GM19467 (cell line): ENCODE measurements around the gene SUPT5H.

Experiments
- ATAC-seq: cut with Tn5 transposase; IDR thresholded peaks from one replicate; pipeline ENCODE4 v1.9.1; 2021; ENCODE audit warnings: mild to moderate bottlenecking, moderate library complexity; ENCODE audit not compliant: unreplicated experiment

SUPT5H gene

DNA sequence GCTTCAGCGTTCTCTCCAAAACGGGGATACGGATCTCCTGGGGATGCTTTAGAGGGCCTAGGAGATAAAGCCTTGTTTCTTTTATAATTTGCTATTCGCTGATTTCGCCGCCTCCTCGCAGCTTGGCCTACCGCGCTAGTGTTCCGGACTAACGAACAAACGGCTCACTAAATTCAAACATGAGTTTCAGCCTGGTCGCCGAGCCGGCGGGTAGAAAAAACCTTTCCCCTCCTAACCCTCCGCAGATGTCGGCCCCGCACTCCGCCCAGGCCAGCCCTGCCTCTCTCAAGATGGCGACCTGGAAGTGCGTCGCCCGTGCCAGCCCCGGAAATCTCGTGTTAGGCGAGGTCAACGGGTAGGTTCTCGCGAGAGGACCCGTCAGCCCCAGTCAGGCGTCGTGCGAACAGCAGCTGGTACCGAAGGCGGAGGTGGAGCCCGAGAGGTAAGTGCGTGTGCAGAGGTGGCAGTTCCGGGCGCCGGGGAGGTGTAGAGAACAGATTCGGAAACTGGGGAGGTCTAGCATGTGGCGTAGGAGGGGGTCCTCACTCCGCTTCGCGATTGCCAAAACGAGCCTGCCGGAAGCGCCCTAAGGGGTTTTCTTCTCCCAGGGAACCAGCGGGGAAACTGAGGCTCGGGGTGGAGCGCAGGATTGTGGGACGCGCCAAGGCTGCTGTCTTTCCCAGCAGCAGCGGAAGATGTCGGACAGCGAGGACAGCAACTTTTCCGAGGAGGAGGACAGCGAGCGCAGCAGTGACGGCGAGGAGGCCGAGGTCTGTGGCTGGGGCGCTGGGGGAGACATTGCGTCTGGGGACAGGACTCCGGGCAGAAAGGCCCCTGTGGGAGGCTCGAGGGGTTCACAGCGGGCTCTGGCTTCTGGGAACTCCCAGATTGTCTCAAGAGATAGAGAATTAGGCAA lies at the start of gene SUPT5H:
Gene SUPT5H, plus strand, starts transcription at position 387 of the 916 bp plus-strand sequence. Its CDS starts 309 bp downstream, at position 696.
- peak; percentile 80 for ATAC-seq

DNA sequence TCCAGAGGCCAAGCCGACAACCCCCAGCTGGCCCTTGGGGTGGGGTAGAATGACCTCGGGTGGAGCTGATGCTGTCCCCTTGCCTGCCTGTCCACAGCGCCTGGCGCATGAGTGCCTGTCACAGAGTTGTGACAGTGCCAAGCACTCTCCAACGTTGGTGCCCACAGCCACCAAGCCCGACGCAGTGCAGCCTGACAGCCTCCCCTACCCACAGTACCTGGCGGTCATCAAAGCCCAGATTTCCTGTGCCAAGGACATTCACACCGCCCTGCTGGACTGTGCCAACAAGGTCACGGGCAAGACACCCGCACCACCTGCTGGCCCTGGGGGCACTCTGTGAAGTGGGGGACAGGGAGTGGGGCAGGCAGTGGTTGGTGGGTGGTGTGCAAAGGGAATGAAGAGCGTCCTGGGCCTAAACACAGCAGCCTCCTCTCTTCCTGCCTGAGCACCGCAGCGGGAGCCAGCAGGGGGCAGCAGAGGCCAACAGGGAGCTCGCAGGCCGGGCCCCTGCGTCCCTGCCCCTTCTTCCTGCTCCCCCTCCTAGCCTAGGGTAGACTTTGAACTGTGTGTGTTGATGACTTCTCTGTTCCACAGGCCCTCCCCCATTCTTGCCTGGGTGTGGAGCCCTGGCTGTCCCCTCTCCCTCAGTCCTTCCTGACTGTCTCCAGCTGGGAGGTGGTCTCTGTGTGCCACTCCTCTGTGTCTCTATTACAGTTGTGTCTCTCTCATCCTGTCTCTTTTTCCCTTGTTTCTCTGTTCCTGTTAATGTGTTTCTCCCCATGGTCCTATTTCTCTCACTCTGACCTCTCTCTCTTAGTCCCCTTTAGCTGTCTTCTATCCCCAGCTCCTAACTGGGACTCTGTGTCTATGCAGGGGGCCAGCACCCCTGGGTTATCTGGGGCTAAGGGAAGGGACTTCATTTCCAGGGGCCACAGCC lies 47.8 kb upstream of the SUPT5H start:
- no peak for ATAC-seq

DNA sequence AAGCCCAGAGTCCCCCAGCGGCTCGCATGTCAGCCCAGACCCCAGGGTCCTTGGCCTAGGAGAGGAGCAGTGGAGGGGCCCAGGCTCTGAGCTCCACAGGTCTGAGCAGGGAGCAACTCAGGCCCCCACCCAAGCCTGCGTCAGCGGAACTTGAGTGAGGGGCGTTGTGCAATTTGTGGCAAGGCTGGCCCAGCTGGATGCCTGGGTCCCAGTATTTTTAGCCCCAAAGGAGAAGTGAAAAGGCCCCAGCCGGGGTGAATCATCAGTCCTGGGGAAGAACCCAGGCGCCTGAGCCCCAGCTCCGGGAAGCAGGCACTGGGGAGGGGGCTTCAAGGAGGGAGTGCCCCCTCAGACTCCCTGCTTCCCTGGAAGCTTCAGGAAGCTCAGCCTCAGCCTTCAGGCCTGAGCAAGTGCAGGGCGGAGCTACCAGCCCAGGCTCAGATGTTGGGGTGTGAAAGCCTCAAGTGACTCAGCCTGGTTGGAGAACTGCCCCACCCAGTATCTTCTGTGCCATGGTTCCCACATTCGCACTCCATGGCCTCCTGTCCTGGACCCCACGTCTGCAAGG lies 47.0 kb upstream of the SUPT5H start:
- ATAC-seq = no peak

DNA sequence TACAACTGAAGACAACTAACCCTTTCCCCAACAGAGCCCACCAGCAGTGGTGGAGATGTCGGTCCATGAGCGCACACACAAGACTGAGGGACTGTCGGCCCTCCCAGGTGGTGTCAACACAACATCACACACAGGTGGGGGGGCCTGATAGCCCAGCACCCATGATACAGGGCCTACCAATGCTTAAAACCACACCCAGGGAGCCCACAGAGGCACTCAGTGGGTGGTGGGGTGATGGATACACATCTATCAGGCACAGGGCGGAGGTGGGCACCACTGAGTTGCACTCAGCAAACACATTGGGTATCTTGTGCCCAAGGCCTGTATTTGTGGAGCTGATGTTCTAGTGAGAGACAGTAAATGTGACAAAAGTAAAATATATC lies 45.7 kb upstream of the SUPT5H start:
- ATAC-seq = no peak

DNA sequence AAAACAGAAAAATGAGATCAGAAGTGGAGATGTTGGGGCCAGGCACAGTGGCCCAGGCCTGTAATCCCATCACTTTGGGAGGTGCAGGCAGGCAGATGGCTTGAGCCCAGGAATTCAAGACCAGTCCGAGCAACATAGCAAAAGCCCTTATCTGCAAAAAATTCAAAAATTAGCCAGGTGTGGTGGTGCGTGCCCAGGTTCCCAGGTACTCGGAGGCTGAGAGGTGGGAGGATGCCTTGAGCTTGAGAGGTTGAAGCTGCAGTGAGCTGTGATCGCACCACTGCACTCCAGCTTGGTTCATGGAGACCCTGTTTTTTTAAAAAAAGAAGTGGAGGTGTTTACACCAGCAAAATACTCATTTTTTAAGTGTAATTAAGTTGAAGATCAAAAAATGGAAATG lies 45.3 kb upstream of the SUPT5H start:
- ATAC-seq = no peak

DNA sequence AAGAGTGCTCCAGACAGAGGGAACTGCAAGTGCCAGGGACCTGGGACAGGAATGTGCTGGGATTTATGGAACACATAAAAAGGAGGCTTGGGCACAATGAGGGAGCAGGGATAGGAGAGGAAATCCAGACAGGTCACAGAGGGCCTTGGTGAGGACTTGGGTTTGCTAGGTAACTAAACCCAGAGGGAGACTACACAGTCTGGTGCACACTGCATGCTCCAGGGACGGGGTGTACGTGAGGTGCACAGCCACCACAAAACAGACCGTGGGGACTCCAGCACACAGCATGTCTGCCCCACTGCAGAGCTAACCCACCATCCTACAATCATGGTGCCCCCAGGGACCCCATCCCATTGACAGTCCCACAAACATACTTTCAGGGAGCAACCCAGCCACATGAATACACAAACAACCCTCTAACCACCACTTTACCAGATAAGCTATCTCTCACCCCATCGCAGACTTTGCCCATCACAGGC lies 44.3 kb upstream of the SUPT5H start:
- ATAC-seq = no peak

DNA sequence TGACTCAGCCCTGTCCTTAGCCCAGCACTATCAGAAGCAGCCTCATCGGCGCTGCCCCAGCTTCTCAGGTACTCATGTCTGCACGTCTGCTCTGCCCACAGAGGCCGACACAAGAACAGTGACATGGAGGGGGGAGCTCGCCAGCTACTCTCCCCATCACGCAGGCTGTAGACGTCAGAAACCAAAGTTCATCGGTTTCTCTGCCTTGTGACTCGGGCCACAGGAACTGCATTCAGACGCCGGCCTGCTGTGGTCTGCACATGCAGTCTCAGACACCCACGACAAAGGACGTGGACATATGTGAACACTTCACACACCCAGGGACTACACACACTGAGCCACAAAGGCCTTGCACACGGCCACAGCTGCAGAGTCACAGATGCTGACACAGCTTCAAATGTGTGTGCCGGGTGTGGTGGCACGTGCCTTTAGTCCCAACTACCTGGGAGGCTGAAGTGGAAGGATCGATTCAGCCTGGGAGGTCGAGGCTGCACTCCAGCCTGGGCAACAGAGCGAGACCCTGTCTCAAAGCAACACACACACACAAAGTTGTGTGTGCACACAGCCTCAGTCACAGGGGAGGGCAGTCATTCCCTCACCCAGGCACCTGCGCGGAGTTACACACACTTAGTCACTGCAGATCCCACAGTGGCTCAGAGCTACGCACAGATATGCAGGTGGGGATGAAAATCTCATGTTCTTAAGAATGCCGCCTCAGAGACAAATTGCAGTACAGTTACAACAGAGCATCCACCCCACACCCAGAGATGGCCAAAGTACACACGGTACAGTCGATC lies 43.6 kb upstream of the SUPT5H start:
- no peak for ATAC-seq

DNA sequence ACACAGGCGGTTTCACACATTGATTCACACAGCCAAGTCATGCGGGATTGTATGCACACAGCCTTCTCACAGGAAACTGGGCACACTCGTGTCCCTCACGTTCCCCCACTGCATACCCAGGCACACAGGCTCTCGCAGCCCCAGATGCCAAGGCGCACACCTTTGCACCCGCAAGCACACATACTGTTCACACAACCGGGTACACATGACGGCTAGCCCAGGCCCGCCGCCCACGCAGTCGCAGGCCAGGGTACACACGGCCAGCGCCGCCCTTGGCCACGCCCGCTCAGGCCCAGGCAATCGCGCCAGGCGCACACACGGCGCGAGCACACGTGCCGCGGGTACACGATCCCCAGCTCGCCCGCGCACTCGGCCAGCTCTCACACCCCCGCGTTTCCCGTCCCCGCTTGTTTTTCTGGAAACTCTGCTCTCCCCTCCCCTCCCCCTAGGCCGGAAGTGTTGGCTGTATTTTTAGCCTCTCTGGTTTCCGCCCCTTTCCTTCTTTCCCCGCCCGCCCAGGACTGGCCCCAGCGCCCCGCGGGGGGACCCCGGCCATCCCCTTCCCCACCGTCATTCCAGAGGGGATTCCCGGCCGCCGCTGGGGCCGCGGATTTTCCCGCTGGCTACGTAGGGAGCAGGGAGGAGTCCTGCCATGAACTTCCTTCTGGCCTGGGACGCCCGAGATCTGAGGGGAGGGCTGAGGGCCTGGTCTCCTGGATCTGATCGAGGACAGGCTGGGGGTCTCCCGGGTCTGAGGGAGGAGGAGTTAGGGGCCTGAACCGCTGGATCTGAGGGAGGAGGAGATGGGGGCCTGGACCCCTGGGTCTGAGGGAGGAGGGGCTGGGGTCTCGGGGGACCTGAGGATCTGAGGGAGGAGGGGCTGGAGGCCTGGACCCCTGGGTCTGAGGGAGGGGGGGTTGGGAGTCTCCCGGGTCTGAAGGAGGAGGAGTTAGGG lies 42.8 kb upstream of the SUPT5H start:
- ATAC-seq = peak; percentile 24

DNA sequence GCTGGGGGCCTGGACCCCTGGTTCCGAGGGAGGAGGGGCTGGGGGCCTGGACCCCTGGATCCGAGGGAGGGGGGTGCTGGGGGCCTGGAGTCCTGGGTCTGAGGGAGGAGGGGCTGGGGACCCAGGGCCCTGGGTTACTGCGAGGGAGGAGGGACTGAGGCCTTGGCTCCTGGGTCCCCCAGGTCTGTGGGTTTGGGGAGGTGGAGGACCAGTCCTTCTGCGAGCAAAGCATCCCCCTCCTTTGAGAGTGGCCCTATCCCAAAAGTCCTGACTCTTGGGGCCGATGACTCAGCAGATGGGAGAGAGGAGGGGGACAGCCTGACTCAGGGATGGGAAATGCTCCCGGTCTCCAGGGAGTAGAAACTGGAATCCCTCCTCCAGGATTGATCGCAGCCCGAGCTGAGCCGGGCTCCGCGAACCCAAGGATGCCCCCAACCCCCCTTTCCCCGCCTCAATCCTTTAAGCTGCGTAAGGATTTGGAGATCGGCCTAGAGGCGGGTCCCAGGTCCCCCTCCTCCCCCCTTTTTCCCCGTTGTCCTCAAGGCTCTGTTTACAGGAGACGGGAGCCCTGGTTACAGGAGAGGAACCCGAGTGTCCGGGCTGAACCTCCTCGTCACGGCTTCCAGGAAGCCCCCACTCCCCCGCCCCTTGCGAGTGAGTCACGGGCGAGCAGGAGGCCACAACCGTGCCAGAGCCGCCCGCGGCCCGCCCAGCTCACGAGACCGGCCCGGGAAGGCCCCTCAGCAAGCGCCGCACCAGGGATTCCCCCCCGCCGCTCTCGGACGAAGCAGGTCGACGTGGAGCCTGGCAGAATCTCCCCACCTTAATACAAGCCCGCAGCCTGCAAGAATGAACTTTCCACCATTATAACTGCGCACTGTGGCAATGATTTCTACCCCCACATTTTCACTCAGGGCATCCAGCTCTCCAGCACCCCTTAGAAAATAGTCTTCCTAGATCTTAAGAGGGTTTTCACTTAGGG lies 41.8 kb upstream of the SUPT5H start:
- ATAC-seq = peak; percentile 25

DNA sequence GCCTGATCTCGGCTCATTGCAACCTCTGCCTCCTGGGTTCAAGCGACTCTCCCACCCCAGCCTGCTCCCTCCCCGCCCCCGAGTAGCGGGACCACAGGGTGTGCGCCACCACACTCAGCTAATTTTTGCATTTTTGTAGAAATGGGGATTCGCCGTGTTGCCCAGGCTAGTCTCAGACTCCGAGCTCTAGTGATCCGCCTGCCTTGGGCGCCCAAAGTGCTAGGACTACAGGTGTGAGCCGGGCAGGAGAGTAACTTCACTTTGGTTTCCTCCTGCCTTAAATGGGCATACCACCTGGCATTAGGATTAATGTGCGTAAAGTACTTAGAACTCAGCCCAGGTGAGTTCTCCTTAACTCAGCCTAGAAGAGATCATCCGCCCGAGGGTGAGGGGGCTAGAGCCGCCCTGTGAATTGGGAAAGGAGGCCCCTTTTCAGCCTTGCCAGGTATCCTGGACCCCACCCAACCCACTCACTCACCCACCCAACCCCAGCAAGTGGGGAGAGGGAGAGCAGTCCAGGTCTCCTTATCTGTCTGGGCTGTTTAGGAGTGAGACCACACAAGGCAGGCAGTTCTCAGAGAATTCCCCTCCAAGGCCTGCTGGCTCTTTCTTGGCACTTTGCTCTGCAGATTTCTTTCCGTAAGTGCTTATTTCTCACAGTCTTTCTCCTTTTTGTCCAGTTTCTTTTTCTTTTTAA lies 40.0 kb upstream of the SUPT5H start:
- ATAC-seq = no peak

DNA sequence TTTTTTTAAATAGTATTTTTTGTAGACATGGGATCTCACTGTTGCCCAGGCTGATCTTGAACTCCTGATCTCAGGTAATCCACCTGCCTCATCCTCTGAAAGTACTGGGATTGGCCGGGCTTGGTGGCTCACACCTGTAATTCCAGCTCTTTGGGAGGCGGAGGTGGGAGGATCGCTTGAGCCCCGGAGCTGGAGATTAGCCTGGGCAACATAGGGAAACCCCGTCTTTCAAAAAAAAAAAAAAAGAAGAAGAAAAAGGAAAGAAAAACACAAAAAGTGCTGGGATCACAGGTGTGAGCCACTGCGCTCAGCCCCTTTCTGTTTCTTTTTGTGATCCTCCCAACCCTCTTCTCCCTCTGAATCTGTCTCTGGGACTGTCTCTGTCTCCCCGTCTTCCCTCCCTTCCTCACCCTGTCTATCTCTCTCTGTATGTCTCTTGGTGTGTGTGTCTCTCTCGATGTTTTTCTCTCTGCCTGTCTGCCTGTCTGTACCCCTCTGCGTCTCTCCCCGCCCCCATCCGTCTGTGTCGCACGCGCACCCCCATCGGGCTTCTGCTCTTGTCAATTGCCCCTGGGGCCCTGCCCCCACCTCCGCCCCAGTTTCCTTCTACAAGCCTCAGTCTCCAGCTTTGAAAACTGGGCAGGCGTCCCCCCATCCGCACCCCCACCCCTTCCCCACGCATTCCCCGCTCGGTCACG lies 39.3 kb upstream of the SUPT5H start:
- ATAC-seq = no peak

DNA sequence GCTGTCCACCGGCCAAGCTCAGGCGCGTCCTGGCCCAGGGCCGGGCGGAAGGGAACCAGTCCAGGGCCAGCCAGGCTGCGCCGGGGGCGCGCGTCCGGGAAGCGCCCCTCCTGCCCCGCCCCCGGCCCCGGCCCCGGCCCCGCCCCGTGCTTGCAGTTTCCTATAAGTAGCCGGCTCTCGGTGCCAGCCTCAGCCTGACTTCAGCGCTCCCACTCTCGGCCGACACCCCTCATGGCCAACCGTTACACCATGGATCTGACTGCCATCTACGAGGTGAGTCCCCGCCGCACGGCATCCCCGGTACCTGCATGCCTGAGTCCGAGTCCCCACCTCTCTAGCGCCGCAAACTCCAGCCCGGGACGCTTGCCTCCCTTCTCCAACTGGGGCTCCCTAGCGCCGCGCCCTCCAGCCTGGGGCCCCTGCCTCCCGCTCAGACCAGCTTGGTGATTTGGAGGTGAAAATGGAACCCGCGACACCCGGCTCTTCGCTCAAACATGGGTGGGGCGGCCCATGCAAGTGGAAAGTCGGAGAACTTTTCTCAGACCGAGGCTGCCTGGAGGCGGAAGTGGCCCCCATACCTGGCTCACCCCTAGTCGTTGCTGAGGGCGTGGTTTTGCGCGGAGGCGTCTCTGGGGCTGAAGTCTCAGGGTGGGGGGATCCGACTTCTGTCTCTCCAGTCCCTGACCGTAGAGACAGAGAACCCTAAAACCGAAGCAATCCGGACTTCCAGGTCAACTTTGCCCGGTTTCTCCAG lies 38.5 kb upstream of the SUPT5H start, which contains the start of gene ZFP36:
Gene ZFP36, plus strand, starts transcription at position 192 of the 754 bp plus-strand sequence. Its CDS starts 58 bp downstream, at position 250.
- ATAC-seq = no peak

DNA sequence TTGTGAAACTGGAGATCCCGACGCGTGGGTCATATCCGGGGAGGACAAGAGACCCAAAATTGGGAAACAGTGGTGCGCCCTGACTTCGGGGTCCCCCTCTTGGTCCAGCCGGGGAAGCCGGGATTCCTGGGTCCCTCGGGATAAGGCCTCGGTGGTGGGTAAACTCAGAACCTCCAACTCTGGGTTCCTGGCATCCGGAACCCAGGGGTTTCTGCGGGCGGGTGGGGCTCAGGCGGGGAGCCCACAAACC lies 38.0 kb upstream of the SUPT5H start:
- no peak for ATAC-seq

DNA sequence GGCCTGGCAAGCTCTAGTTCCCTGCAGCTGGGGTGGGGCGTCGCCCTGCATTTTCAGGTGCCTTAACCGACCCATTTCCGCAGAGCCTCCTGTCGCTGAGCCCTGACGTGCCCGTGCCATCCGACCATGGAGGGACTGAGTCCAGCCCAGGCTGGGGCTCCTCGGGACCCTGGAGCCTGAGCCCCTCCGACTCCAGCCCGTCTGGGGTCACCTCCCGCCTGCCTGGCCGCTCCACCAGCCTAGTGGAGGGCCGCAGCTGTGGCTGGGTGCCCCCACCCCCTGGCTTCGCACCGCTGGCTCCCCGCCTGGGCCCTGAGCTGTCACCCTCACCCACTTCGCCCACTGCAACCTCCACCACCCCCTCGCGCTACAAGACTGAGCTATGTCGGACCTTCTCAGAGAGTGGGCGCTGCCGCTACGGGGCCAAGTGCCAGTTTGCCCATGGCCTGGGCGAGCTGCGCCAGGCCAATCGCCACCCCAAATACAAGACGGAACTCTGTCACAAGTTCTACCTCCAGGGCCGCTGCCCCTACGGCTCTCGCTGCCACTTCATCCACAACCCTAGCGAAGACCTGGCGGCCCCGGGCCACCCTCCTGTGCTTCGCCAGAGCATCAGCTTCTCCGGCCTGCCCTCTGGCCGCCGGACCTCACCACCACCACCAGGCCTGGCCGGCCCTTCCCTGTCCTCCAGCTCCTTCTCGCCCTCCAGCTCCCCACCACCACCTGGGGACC lies 37.6 kb upstream of the SUPT5H start:
- no peak for ATAC-seq

DNA sequence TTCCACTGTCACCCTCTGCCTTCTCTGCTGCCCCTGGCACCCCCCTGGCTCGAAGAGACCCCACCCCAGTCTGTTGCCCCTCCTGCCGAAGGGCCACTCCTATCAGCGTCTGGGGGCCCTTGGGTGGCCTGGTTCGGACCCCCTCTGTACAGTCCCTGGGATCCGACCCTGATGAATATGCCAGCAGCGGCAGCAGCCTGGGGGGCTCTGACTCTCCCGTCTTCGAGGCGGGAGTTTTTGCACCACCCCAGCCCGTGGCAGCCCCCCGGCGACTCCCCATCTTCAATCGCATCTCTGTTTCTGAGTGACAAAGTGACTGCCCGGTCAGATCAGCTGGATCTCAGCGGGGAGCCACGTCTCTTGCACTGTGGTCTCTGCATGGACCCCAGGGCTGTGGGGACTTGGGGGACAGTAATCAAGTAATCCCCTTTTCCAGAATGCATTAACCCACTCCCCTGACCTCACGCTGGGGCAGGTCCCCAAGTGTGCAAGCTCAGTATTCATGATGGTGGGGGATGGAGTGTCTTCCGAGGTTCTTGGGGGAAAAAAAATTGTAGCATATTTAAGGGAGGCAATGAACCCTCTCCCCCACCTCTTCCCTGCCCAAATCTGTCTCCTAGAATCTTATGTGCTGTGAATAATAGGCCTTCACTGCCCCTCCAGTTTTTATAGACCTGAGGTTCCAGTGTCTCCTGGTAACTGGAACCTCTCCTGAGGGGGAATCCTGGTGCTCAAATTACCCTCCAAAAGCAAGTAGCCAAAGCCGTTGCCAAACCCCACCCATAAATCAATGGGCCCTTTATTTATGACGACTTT lies 36.8 kb upstream of the SUPT5H start:
- no peak for ATAC-seq
